Chondrocyte (in vitro differentiated cells): Measurements from ENCODE around the gene SGPP2. TPM values are rescaled to one million over a fixed set of nuclear protein-coding genes. Genes with fewer than 3 reads are reported as not detected.
"Not testable (repeated sequence)": the region's sequence is repeated elsewhere in the genome, so short reads cannot be mapped to it uniquely, and the experiment has no call there.

Experiments used
- DNase-seq: peaks from one replicate; pipeline ENCODE4 v3.0.0; 2021; ENCODE audit warnings: mixed read lengths, low spot score
- H3K27ac Mint-ChIP-seq: one replicate; pipeline ENCODE4 v1.8.0; 2021; ENCODE audit warnings: mild to moderate bottlenecking, moderate library complexity, mixed read lengths; ENCODE audit not compliant: unreplicated experiment
- H3K27me3 Mint-ChIP-seq: 2 replicates; pipeline ENCODE4 v1.8.0; 2021; ENCODE audit warnings: low read depth, mixed read lengths
- H3K36me3 Mint-ChIP-seq: 2 replicates; pipeline ENCODE4 v1.8.0; 2021; ENCODE audit warnings: low read depth, mixed read lengths
- H3K4me1 Mint-ChIP-seq: 2 replicates; pipeline ENCODE4 v1.8.0; 2021; ENCODE audit warnings: low read depth, mild to moderate bottlenecking, mixed read lengths
- H3K4me3 Mint-ChIP-seq: one replicate; pipeline ENCODE4 v1.8.0; 2021; ENCODE audit warnings: mild to moderate bottlenecking, moderate library complexity, mixed read lengths; ENCODE audit not compliant: unreplicated experiment
- H3K9me3 Mint-ChIP-seq: 2 replicates; pipeline ENCODE4 v1.8.0; 2021; ENCODE audit warnings: low read depth, mixed read lengths
- total RNA-seq: library from RNA; stranded (reverse); gene quantifications from 3 replicates; pipeline ENCODE4 v1.2.1, GENCODE V29; 2021
- TF ChIP-seq, protein P1 (sequence below): fragments of 200-600 bp; sonication (generic); IDR thresholded peaks from 2 replicates; pipeline ENCODE4 v1.5.0; 2021; ENCODE audit warnings: antibody characterized with exemption, mild to moderate bottlenecking, moderate library complexity

SGPP2 gene
- total RNA-seq, 1 donor from 2014 or later, result not detected

DNA sequence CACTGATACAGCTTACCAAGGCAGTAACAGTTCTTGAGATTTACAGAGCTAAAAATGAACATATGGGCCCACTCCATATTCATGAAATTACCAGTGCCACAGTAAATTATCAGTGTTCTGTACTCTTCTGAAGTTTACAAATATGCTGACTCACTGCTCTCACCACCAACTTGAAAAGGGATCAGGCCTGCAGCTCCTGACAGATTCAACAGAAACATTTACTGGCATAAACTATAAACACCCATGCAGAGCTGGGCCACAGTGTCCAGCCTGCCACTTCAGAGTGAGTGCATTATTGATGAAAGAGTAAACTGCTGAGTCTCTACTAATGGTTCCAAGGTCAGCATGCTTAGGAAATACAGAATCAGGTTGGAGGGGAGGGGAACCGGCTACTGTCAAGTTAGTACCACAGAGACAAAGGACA lies 148.4 kb downstream of the SGPP2 start:
- no peak for DNase-seq
- no peaks in the 10 kb centered on the region for H3K27me3 Mint-ChIP-seq
- H3K4me3 Mint-ChIP-seq, result no peak overlapping the region
- TF ChIP-seq, protein P1, sequence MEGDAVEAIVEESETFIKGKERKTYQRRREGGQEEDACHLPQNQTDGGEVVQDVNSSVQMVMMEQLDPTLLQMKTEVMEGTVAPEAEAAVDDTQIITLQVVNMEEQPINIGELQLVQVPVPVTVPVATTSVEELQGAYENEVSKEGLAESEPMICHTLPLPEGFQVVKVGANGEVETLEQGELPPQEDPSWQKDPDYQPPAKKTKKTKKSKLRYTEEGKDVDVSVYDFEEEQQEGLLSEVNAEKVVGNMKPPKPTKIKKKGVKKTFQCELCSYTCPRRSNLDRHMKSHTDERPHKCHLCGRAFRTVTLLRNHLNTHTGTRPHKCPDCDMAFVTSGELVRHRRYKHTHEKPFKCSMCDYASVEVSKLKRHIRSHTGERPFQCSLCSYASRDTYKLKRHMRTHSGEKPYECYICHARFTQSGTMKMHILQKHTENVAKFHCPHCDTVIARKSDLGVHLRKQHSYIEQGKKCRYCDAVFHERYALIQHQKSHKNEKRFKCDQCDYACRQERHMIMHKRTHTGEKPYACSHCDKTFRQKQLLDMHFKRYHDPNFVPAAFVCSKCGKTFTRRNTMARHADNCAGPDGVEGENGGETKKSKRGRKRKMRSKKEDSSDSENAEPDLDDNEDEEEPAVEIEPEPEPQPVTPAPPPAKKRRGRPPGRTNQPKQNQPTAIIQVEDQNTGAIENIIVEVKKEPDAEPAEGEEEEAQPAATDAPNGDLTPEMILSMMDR, result no peak
- peaks cover 47% of the 10 kb centered on the region for H3K4me1 Mint-ChIP-seq
- H3K27ac Mint-ChIP-seq, result peak overlapping the region; percentile 53
- H3K9me3 Mint-ChIP-seq, result no peaks in the 10 kb centered on the region
- H3K36me3 Mint-ChIP-seq, result peaks cover 16% of the 10 kb centered on the region

- peaks cover 18% of the 10 kb centered on the region for H3K36me3 Mint-ChIP-seq
- H3K4me3 Mint-ChIP-seq, result no peak overlapping the region
- no peaks in the 10 kb centered on the region for H3K9me3 Mint-ChIP-seq
- no peak overlapping the region for H3K27ac Mint-ChIP-seq
- H3K27me3 Mint-ChIP-seq, result no peaks in the 10 kb centered on the region
- H3K4me1 Mint-ChIP-seq, result peaks cover 39% of the 10 kb centered on the region
- no peak for DNase-seq
- TF ChIP-seq, protein P1, result no peak
Measured at GRCh38 chr2:222575618-222576017, 151.3 kb downstream of the SGPP2 start.

- TF ChIP-seq, protein P1, result no peak
- Mint-ChIP-seq H3K36me3 (peaks cover 12% of the 10 kb centered on the region), H3K27ac (no peak overlapping the region), H3K4me1 (peaks cover 39% of the 10 kb centered on the region), H3K27me3 (no peaks in the 10 kb centered on the region), H3K4me3 (no peak overlapping the region), H3K9me3 (no peaks in the 10 kb centered on the region)
- no peak for DNase-seq
Measured at GRCh38 chr2:222576171-222577081, 152.1 kb downstream of the SGPP2 start.

DNA sequence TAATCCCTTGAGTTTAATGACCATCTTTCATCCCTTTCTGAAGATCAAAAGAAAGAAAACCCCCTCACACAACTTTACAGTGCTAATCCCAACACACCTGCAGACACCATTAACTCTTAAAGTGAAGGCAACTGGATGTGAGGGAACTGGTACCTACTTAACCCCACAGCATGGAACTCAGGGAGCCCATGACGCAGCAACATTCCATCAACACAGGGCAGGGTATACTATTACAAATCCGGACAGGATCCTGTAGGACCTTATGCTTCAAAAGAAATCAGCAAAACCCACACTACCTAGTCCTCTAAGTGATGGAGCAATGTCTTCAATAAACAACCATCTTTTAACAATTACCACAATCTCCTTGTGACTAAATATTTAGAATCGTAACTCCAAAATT lies 153.0 kb downstream of the SGPP2 start:
- Mint-ChIP-seq H3K27me3 (no peaks in the 10 kb centered on the region), H3K4me3 (no peak overlapping the region), H3K9me3 (no peaks in the 10 kb centered on the region), H3K4me1 (peaks cover 32% of the 10 kb centered on the region), H3K36me3 (peaks cover 8% of the 10 kb centered on the region), H3K27ac (no peak overlapping the region)
- TF ChIP-seq, protein P1, result no peak
- no peak for DNase-seq

DNA sequence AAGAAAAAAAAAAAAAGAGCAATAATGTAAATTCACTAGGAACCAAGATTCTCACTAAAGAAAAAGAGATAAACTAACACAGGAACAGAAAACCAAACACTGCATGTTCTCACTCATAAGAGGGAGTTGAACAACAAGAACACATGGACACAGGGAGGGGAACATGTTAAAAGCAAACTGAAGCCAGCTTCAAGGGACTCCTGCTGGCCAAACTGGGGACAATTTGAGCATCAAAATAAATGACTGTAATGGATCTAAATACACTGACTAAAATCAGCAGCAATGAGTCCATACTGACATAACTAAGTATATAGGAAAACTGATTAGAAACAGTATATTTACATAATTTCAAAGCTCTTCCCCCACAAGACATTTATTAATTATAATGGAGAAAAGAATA lies 158.6 kb downstream of the SGPP2 start:
- Mint-ChIP-seq H3K4me1 (peaks cover 4% of the 10 kb centered on the region), H3K4me3 (no peak overlapping the region), H3K27ac (no peak overlapping the region), H3K36me3 (peaks cover 16% of the 10 kb centered on the region), H3K9me3 (peaks cover 10% of the 10 kb centered on the region), H3K27me3 (no peaks in the 10 kb centered on the region)
- no peak for DNase-seq
- TF ChIP-seq, protein P1, result peak; percentile 65

DNA sequence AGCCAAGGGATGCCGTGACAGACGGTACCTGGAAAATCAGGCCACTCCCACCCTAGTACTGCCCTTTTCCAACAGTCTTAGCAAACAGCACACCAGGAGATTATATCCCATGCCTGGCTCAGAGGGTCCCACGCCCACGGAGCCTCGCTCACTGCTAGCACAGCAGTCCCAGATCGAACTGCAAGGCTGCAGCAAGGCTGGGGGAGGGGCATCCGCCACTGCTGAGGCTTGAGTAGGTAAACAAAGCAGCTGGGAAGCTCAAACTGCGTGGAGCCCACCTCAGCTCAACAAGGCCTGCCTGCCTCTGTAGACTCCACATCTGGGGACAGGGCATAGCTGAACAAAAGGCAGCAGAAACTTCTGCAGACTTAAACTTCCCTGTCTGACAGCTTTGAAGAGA lies 160.2 kb downstream of the SGPP2 start:
- not testable (repeated sequence) for DNase-seq, H3K4me1 Mint-ChIP-seq, H3K9me3 Mint-ChIP-seq, H3K27me3 Mint-ChIP-seq, H3K4me3 Mint-ChIP-seq, H3K27ac Mint-ChIP-seq
- H3K36me3 Mint-ChIP-seq, result peaks cover 17% of the 10 kb centered on the region
